HCT116 (cell line): Measurements from ENCODE around the gene ANXA10. TPM values are rescaled to one million over a fixed set of nuclear protein-coding genes. Genes with fewer than 3 reads are reported as not detected.

Source experiments
- ATAC-seq: fragments of 200-7000 bp; cut with Tn5 transposase; 2 replicates; pipeline ENCODE4 v1.9.1; 2020; ENCODE audit warnings: mild to moderate bottlenecking, moderate library complexity
- BruUV-seq: library from RNA; stranded (reverse); fragments of 400-500 nt; replicated peaks from 2 replicates; lab custom pipeline; 2021; lab: Mats Ljungman, UMichigan
- CTCF ChIA-PET: fragments of 300-600 bp; sonication (Branson Sonifier 250); formaldehyde crosslinking; loops from one replicate; lab custom pipeline; 2021; ENCODE audit warnings: antibody characterized with exemption; lab: Charles Lee
- POLR2A ChIA-PET: fragments of 300-600, 350-600 bp; sonication (Branson Sonifier 250); formaldehyde crosslinking; loops from one replicate; lab custom pipeline; 2021; ENCODE audit warnings: antibody characterized with exemption; lab: Charles Lee
- RAD21 ChIA-PET, 2 experiments: fragments of 300-600 bp; sonication (Branson Sonifier 250); formaldehyde crosslinking; loops; one replicate each; lab custom pipeline; 2023; ENCODE audit warnings: low total read pairs in 2 of 2; ENCODE audit not compliant: uncharacterized antibody in 2 of 2, unreplicated experiment in 2 of 2, low non-redundant PET in 1 of 2; lab: Charles Lee
- DNase-seq: peaks from one replicate; pipeline ENCODE4 v3.0.0-alpha.2; 2010; ENCODE audit warnings: low read depth, low spot score
- H2AFZ ChIP-seq: fragments of 200-600 bp; shearing (Covaris generic), sonication (generic); 2 replicates; pipeline ENCODE4 v1.6.1; 2017; ENCODE audit warnings: low read depth, mixed run types, mixed read lengths, antibody characterized with exemption, low read length; ENCODE audit not compliant: poor library complexity, severe bottlenecking
- H3K27ac ChIP-seq: 2 replicates; pipeline ENCODE4 v1.5.1; 2012; ENCODE audit warnings: low read depth, low read length
- H3K27me3 ChIP-seq: fragments of 200-600 bp; sonication (generic); 2 replicates; pipeline ENCODE4 v1.6.1; 2016; ENCODE audit warnings: mixed run types, low read length, mixed read lengths; ENCODE audit not compliant: insufficient read depth
- H3K36me3 ChIP-seq, 2 experiments: fragments of 200-500 bp in 1 of 2; fragments of 200-600 bp in 1 of 2; sonication (Bioruptor generic) in 1 of 2; sonication (generic) in 1 of 2; 2 replicates each; pipeline versions ENCODE4 v1.5.1 to v1.6.1; 2014 to 2016; ENCODE audit warnings: low read length in 2 of 2, inconsistent platforms in 1 of 2, mixed read lengths in 1 of 2, mixed run types in 1 of 2; ENCODE audit not compliant: insufficient read depth in 2 of 2, control insufficient read depth in 1 of 2
- H3K4me1 ChIP-seq, 2 experiments: fragments of 200-600 bp in 1 of 2; sonication (generic) in 1 of 2; 2 replicates each; pipeline versions ENCODE4 v1.5.1 to v1.6.1; 2012 to 2017; ENCODE audit warnings: low read length in 2 of 2, inconsistent platforms in 1 of 2, mild to moderate bottlenecking in 1 of 2, mixed read lengths in 1 of 2, mixed run types in 1 of 2, moderate library complexity in 1 of 2; ENCODE audit not compliant: insufficient read depth in 2 of 2, control insufficient read depth in 1 of 2
- H3K4me2 ChIP-seq: fragments of 200-600 bp; sonication (generic); 2 replicates; pipeline ENCODE4 v1.6.1; 2017; ENCODE audit warnings: mixed run types, low read length, mixed read lengths
- H3K4me3 ChIP-seq, 2 experiments: fragments of 200-600 bp in 1 of 2; sonication (generic) in 1 of 2; replicated peaks in 1 of 2; 2 replicates each; pipeline ENCODE4 v1.5.1; 2011 to 2016; ENCODE audit warnings: low read length in 2 of 2, control low read depth in 1 of 2, low read depth in 1 of 2, mild to moderate bottlenecking in 1 of 2, mixed read lengths in 1 of 2, mixed run types in 1 of 2
- H3K79me2 ChIP-seq: fragments of 200-600 bp; sonication (generic); 2 replicates; pipeline ENCODE4 v1.6.1; 2017; ENCODE audit warnings: mild to moderate bottlenecking, mixed run types, low read length, moderate library complexity, mixed read lengths; ENCODE audit not compliant: insufficient read depth
- H3K9ac ChIP-seq: fragments of 200-600 bp; sonication (generic); 2 replicates; pipeline ENCODE4 v1.6.1; 2016; ENCODE audit warnings: low read length, mixed read lengths
- H3K9me2 ChIP-seq: fragments of 200-600 bp; sonication (generic), shearing (Covaris generic); 2 replicates; pipeline ENCODE4 v1.6.1; 2017; ENCODE audit warnings: mixed run types, mild to moderate bottlenecking, moderate library complexity; ENCODE audit not compliant: insufficient read depth
- H3K9me3 ChIP-seq, 2 experiments: fragments of 200-500 bp in 1 of 2; fragments of 200-600 bp in 1 of 2; sonication (Bioruptor generic) in 1 of 2; sonication (generic) in 1 of 2; 2 replicates each; pipeline ENCODE4 v1.6.1; 2014 to 2017; ENCODE audit warnings: low read length in 2 of 2, mixed read lengths in 2 of 2, inconsistent platforms in 1 of 2, low read depth in 1 of 2, mild to moderate bottlenecking in 1 of 2, mixed run types in 1 of 2, moderate library complexity in 1 of 2; ENCODE audit not compliant: control insufficient read depth in 1 of 2, insufficient read depth in 1 of 2
- H4K20me1 ChIP-seq: fragments of 200-600 bp; sonication (generic), shearing (Covaris generic); 2 replicates; pipeline ENCODE4 v1.6.1; 2017; ENCODE audit warnings: mixed run types, mild to moderate bottlenecking, moderate library complexity; ENCODE audit not compliant: insufficient read depth
- CBX3 ChIP-seq: IDR thresholded peaks from 2 replicates; pipeline ENCODE4 v1.6.1; 2012; ENCODE audit warnings: low read depth
- ELF1 ChIP-seq: IDR thresholded peaks from 2 replicates; pipeline ENCODE4 v1.6.1; 2012; ENCODE audit warnings: low read depth, borderline replicate concordance
- EZH2 ChIP-seq: fragments of 200-600 bp; sonication (generic); IDR thresholded peaks from 2 replicates; pipeline ENCODE4 v1.6.1; 2017; ENCODE audit warnings: antibody characterized with exemption, mixed run types
- EZH2phosphoT487 ChIP-seq: fragments of 200-600 bp; IDR thresholded peaks from 2 replicates; pipeline ENCODE4 v1.6.1; 2018; ENCODE audit warnings: antibody characterized with exemption, borderline replicate concordance
- FOSL1 ChIP-seq: IDR thresholded peaks from 2 replicates; pipeline ENCODE4 v1.6.1; 2012; ENCODE audit warnings: low read depth
- MAX ChIP-seq: IDR thresholded peaks from 2 replicates; pipeline ENCODE4 v1.6.1; 2012
- POLR2AphosphoS5 ChIP-seq: IDR thresholded peaks from 2 replicates; pipeline ENCODE4 v1.6.1; 2011; ENCODE audit warnings: mild to moderate bottlenecking, low read depth, low read length, moderate library complexity
- SP1 ChIP-seq: IDR thresholded peaks from 2 replicates; pipeline ENCODE4 v1.6.1; 2012; ENCODE audit warnings: low read depth
- TCF7L2 ChIP-seq: IDR thresholded peaks from 2 replicates; pipeline ENCODE4 v1.7.0; 2011; ENCODE audit warnings: borderline replicate concordance, inconsistent platforms; ENCODE audit not compliant: insufficient read depth, insufficient read length; ENCODE audit errors: extremely low read depth
- YY1 ChIP-seq: IDR thresholded peaks from 2 replicates; pipeline ENCODE4 v1.6.1; 2011; ENCODE audit warnings: low read length, low read depth, moderate library complexity, mild to moderate bottlenecking; ENCODE audit not compliant: insufficient replicate concordance; ENCODE audit errors: extremely low read depth
- ZFX ChIP-seq: fragments of 450-650 bp; IDR thresholded peaks from 2 replicates; pipeline ENCODE4 v1.6.1; 2017
- intact Hi-C: fragments of 100-400 bp; cut with micrococcal nuclease; formaldehyde crosslinking; loops from 2 replicates; pipeline ENCODE4 v1.10.0; 2022
- total RNA-seq: library from RNA; stranded (reverse); gene quantifications from one replicate; pipeline ENCODE4 v1.2.1, GENCODE V29; 2021; ENCODE audit not compliant: unreplicated experiment
- TF ChIP-seq, protein P1 (sequence below), 3 experiments: fragments of 200-600 bp in 1 of 3; sonication (generic) in 1 of 3; IDR thresholded peaks in 2 of 3; conservative IDR thresholded peaks in 1 of 3; 2 replicates each; pipeline ENCODE4 v1.5.1; 2012 to 2017; ENCODE audit warnings: low read depth in 2 of 3, low read length in 2 of 3, antibody characterized with exemption in 1 of 3, borderline replicate concordance in 1 of 3, control low read depth in 1 of 3, mild to moderate bottlenecking in 1 of 3, mixed read lengths in 1 of 3, mixed run types in 1 of 3, moderate library complexity in 1 of 3; ENCODE audit not compliant: insufficient read depth in 1 of 3
- TF ChIP-seq, protein P2 (sequence below): IDR thresholded peaks from 2 replicates; pipeline ENCODE4 v1.6.1; 2012

ANXA10 gene
- total RNA-seq, 1 experiment from 2014 or later: 15.1 TPM

DNA sequence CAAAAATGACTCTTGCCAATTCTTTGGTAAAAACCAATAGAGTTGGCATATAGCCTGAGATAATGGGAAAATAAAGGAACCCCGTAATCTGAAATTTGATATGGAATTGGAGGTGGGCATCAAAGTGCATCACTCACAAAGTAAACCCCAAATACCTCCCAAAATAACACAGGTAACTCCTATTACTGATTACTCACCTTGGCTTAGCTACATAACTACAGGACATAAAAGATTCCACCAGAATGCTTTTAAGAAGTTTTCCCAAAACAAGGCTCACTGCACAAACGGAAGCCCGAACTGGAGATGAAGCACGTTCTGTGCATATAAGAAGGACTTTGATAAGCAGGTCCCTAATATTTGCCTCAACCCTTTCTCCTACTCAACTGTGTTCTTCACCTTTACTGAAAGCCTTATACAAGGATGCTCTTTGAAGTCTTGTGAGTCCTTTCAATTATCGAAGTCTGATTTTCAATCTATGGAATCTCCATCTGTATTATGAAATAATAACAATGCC lies 14.6 kb upstream of the ANXA10 start (continued):
- TF ChIP-seq, protein P1, sequence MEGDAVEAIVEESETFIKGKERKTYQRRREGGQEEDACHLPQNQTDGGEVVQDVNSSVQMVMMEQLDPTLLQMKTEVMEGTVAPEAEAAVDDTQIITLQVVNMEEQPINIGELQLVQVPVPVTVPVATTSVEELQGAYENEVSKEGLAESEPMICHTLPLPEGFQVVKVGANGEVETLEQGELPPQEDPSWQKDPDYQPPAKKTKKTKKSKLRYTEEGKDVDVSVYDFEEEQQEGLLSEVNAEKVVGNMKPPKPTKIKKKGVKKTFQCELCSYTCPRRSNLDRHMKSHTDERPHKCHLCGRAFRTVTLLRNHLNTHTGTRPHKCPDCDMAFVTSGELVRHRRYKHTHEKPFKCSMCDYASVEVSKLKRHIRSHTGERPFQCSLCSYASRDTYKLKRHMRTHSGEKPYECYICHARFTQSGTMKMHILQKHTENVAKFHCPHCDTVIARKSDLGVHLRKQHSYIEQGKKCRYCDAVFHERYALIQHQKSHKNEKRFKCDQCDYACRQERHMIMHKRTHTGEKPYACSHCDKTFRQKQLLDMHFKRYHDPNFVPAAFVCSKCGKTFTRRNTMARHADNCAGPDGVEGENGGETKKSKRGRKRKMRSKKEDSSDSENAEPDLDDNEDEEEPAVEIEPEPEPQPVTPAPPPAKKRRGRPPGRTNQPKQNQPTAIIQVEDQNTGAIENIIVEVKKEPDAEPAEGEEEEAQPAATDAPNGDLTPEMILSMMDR (IDR thresholded peaks at IDR 0.05 in 2 of 3, conservative IDR thresholded peaks at IDR 0.05 in 1 of 3; ENCODE audit: borderline replicate concordance in 1 of 3, insufficient read depth in 1 of 3, low read depth in 2 of 3, low read length in 2 of 3): no peak
- TF ChIP-seq EZH2phosphoT487 (no peak), ZFX (no peak), EZH2 (no peak)

DNA sequence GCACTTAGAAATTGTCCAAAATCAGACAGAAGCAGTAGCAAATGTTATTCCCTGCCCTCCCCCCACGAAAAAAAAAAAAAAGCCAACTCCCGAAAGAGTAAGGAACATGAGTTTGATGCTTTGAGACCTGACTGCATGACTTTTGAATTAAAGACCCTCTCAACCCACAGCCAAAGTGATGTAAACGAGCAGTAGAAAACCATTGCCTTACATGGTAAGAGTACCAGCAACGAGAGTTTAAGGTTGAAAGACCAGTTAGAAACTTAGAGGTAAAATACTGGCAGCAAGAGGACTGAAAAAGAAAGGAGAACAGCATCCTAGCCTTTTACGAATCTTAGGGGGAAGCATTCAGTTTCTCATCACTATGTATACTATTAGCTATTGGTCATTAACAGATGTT lies 10.0 kb upstream of the ANXA10 start:
- Histone ChIP-seq H3K27me3 (no peaks in the 10 kb centered on the region), H3K9ac (no peak overlapping the region), H3K4me1 (peaks cover 6 to 13% of the 10 kb centered on the region in 2 experiments), H3K4me2 (no peak overlapping the region), H3K4me3 (no peak overlapping the region), H3K36me3 (no peaks in the 10 kb centered on the region; a peak in 1 of 4 replicates), H3K9me3 (peaks cover 4% of the 10 kb centered on the region in 2 experiments; a peak in 3 of 4 replicates), H2AFZ (no peak overlapping the region), H3K27ac (peak overlapping the region; percentile 81), H4K20me1 (no peaks in the 10 kb centered on the region), H3K79me2 (no peaks in the 10 kb centered on the region), H3K9me2 (no peaks in the 10 kb centered on the region)
- intact Hi-C loops: loop anchor here (5.0 kb wide), 1 partner anchor 460 kb away; no protein-coding TSS in a partner anchor
- DNase-seq: no peak
- ChIA-PET RAD21 (no interaction called here), CTCF (no interaction called here)
- ATAC-seq: no peak
- no TSS peak for BruUV-seq
- TF ChIP-seq ELF1 (no peak), POLR2AphosphoS5 (no peak), EZH2phosphoT487 (no peak), MAX (no peak), CBX3 (no peak), FOSL1 (no peak), ZFX (no peak), SP1 (no peak), TCF7L2 (no peak), YY1 (no peak)
- TF ChIP-seq, protein P2, sequence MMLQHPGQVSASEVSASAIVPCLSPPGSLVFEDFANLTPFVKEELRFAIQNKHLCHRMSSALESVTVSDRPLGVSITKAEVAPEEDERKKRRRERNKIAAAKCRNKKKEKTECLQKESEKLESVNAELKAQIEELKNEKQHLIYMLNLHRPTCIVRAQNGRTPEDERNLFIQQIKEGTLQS: no peak
- TF ChIP-seq, all 23 proteins: peak for 0
- POLR2A ChIA-PET: no interaction called here
